Activated B cell treated with CpG ODN at 0.5 μM for 24 hours (primary cell): ENCODE measurements around the gene DTD1. TPM values are rescaled to one million over a fixed set of nuclear protein-coding genes. Genes with fewer than 3 reads are reported as not detected.

ENCODE experiments used
- ATAC-seq: fragments of 200-7000 bp; cut with Tn5 transposase; one replicate; pipeline ENCODE4 v1.10.0; 2021; ENCODE audit warnings: low read depth, mild to moderate bottlenecking, moderate library complexity
- CTCF ChIA-PET: fragments of 350-600 bp; sonication (Branson Sonifier 250); formaldehyde crosslinking; loops from one replicate; lab custom pipeline; 2021; ENCODE audit warnings: antibody characterized with exemption; lab: Charles Lee
- POLR2A ChIA-PET: fragments of 350-600 bp; sonication (Branson Sonifier 250); formaldehyde crosslinking; loops from one replicate; lab custom pipeline; 2021; ENCODE audit warnings: antibody characterized with exemption; lab: Charles Lee
- DNase-seq: peaks from one replicate; pipeline ENCODE4 v3.0.0; 2022
- H3K27ac Mint-ChIP-seq: one replicate; pipeline ENCODE4 v1.8.0; 2020; ENCODE audit warnings: mixed read lengths
- H3K27me3 Mint-ChIP-seq: one replicate; pipeline ENCODE4 v1.8.0; 2021; ENCODE audit warnings: mixed read lengths
- H3K36me3 Mint-ChIP-seq: one replicate; pipeline ENCODE4 v1.8.0; 2021; ENCODE audit warnings: low read depth, mixed read lengths
- H3K4me1 Mint-ChIP-seq: one replicate; pipeline ENCODE4 v1.8.0; 2021; ENCODE audit warnings: mixed read lengths
- H3K4me3 Mint-ChIP-seq: one replicate; pipeline ENCODE4 v1.8.0; 2020; ENCODE audit warnings: mild to moderate bottlenecking, mixed read lengths
- H3K9me3 Mint-ChIP-seq: one replicate; pipeline ENCODE4 v1.8.0; 2020; ENCODE audit warnings: mixed read lengths
- intact Hi-C: fragments of 100-400 bp; cut with micrococcal nuclease; formaldehyde crosslinking; loops from one replicate; pipeline ENCODE4 v1.15.1; 2024
- total RNA-seq: library from RNA; stranded (reverse); gene quantifications from 2 replicates; pipeline ENCODE4 v1.2.3, GENCODE V29; 2022
- TF ChIP-seq, protein P1 (sequence below): fragments of 200-600 bp; IDR thresholded peaks from one replicate; pipeline ENCODE4 v1.8.0; 2022; ENCODE audit warnings: antibody characterized with exemption, mild to moderate bottlenecking

DTD1 gene
- total RNA-seq, 1 donor from 2014 or later: 27.5 TPM

DNA sequence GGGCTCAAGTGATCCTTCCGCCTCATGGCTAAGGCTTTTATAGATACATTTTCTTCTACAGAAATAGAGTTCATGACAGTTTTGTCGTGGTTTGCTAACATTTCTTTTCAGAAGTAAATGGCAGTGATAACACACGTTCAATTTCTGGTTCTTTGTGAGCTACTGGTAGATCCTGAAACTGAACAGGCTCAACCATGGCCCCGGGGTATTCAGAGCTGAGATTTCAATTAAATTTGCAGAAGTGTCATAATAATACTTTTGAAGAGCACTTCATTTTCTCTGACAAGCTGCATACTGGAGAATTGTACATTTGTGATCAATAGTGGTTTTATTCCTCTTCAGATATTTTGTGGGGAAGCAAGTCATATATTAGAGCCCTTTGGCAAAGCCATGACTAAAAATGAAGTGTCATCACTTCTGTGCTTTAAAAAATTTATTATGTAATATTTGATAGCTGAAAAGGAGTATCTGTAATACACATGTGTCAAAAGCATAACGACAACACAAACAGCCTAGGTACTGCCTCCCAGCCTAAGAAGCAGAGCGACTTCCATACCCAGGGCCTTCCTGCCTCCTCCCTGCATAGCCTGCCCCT, 141.5 kb downstream of the DTD1 start:
- intact Hi-C loops: loop anchor here (2.0 to 10.0 kb wide), 5 partner anchors 55 to 1225 kb away; partner anchors contain the start of gene DTD1
- TF ChIP-seq, protein P1, sequence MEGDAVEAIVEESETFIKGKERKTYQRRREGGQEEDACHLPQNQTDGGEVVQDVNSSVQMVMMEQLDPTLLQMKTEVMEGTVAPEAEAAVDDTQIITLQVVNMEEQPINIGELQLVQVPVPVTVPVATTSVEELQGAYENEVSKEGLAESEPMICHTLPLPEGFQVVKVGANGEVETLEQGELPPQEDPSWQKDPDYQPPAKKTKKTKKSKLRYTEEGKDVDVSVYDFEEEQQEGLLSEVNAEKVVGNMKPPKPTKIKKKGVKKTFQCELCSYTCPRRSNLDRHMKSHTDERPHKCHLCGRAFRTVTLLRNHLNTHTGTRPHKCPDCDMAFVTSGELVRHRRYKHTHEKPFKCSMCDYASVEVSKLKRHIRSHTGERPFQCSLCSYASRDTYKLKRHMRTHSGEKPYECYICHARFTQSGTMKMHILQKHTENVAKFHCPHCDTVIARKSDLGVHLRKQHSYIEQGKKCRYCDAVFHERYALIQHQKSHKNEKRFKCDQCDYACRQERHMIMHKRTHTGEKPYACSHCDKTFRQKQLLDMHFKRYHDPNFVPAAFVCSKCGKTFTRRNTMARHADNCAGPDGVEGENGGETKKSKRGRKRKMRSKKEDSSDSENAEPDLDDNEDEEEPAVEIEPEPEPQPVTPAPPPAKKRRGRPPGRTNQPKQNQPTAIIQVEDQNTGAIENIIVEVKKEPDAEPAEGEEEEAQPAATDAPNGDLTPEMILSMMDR: no peak
- Mint-ChIP-seq H3K27me3 (no peaks in the 10 kb centered on the region), H3K27ac (peak overlapping the region; percentile 70), H3K9me3 (no peaks in the 10 kb centered on the region), H3K4me1 (peaks cover 42% of the 10 kb centered on the region), H3K36me3 (no peaks in the 10 kb centered on the region), H3K4me3 (peak overlapping the region; percentile 64)
- ChIA-PET POLR2A (interaction anchor here (1.4 kb wide), 1 partner anchor 65 kb away, joined by 5 read pairs; no protein-coding TSS in a partner anchor), CTCF (no interaction called here)
- ATAC-seq: no peak
- DNase-seq: no peak

DNA sequence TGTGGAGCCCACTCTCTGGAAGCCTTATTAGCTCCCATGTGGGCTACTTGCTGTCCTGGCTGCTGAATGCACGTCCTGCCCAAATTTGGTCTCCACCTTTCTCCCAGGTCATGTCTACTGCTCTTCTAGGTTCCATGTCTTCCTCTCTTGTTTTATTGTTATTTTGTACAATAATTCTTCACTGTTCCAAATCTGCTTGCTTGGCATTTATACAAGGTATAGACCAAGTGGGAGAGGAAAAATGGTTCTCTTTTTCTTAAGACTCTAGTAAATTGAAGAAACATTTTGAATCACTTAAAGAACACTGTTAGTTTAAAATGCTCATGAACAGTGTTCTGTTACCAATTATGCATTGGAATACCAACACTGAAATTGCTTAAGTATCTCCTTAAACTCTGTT, 144.1 kb downstream of the DTD1 start:
- Mint-ChIP-seq H3K27ac (no peak overlapping the region), H3K4me3 (no peak overlapping the region), H3K9me3 (no peaks in the 10 kb centered on the region), H3K27me3 (no peaks in the 10 kb centered on the region), H3K36me3 (peaks cover 2% of the 10 kb centered on the region), H3K4me1 (peaks cover 40% of the 10 kb centered on the region)
- POLR2A ChIA-PET: no interaction called here
- ATAC-seq (no peak), DNase-seq (no peak)
- CTCF ChIA-PET: no interaction called here
- intact Hi-C loops: no loop called here
- TF ChIP-seq, protein P1: no peak

DNA sequence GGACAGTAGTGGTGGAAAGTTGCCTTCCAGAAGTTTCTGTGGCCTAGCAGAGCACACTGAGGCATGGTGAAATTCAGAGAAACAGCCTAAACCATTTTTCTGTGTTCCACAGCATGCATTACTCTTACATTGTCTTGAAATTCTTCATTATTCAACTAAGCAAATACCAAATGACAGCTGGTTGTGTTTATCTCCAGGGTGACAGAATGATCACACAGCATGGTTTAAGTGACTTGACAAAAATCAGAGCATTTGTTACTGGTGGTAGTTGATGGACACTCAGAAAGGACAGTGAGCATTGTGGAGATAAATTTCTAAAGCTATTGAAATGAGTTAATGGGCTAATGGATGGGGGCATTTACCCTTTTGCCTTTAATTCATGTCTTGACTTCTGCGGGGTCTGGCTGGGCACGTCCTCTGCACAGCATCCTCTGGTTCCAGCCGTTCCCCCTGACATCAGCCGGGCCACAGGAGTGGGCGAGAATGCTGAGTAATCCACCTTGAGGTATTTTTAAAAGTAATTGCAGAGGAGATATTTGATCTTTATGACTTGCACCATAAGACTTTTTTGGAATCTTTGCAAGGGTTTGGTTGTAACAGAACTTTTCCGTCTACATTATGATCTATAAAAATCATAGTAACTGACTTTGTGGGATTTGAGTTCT, 146.8 kb downstream of the DTD1 start:
- ChIA-PET POLR2A (no interaction called here), CTCF (no interaction called here)
- intact Hi-C loops: no loop called here
- no peak for ATAC-seq
- Mint-ChIP-seq H3K27me3 (no peaks in the 10 kb centered on the region), H3K27ac (no peak overlapping the region), H3K9me3 (no peaks in the 10 kb centered on the region), H3K4me1 (peaks cover 22% of the 10 kb centered on the region), H3K4me3 (no peak overlapping the region), H3K36me3 (peaks cover 3% of the 10 kb centered on the region)
- TF ChIP-seq, protein P1: no peak
- no peak for DNase-seq

DNA sequence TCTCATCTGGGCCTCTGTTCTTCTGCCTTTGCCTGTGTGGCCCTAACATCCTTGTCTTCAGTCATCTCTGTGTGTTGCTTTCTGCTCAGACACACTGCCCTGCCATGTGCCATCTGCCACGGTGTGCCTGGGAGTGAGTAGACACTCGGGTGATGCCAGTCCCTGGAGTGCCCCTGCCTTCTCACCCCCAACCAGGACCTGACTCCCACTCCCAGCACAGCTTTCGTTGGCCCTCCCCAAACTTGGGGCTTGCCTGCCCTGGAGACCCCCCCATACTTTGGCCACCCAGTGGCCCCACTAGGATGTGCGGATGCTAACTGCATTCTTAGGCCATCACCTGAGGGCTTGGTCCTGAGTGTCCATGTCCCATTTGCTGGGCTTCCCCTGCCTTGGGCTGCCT, 149.3 kb downstream of the DTD1 start:
- TF ChIP-seq, protein P1: no peak
- CTCF ChIA-PET: no interaction called here
- Mint-ChIP-seq H3K27ac (no peak overlapping the region), H3K4me1 (peaks cover 11% of the 10 kb centered on the region), H3K36me3 (peaks cover 3% of the 10 kb centered on the region), H3K4me3 (no peak overlapping the region), H3K9me3 (no peaks in the 10 kb centered on the region), H3K27me3 (no peaks in the 10 kb centered on the region)
- intact Hi-C loops: no loop called here
- POLR2A ChIA-PET: no interaction called here
- ATAC-seq: no peak
- no peak for DNase-seq

DNA sequence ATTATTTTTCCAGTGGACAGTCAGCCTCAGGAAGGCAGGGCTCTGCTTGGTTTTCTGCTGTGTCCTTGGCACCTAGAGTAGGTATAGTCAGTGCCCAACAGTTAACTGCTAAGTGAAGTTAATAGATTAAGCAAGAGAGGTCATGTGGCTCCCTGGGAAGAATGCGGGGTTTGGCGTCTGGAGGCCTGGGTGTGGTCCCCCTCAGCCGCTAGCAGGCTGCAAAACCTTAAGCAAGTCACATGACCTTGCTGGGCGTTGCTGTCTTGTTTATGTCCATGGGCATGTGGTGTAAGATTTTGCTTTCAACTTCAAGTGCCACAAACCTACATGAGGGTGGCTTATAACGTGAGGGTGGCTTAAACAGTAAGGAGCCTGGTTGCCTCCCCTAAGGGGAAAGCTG, 150.2 kb downstream of the DTD1 start:
- TF ChIP-seq, protein P1: no peak
- H3K27me3 Mint-ChIP-seq: no peaks in the 10 kb centered on the region
- DNase-seq (no peak), ATAC-seq (no peak)
- peaks cover 11% of the 10 kb centered on the region for H3K4me1 Mint-ChIP-seq
- H3K36me3 Mint-ChIP-seq: peaks cover 3% of the 10 kb centered on the region
- intact Hi-C loops: no loop called here
- H3K9me3 Mint-ChIP-seq: no peaks in the 10 kb centered on the region
- no peak overlapping the region for H3K4me3 Mint-ChIP-seq
- ChIA-PET CTCF (no interaction called here), POLR2A (no interaction called here)
- no peak overlapping the region for H3K27ac Mint-ChIP-seq
